Brain pericyte (primary cell): ENCODE results near the gene LRBA.

Experiments
- DNase-seq: peaks from one replicate; pipeline ENCODE4 v3.0.0-alpha.2; 2012; ENCODE audit warnings: low read depth, low spot score

LRBA gene

GRCh38 chr4:150323406-150324325, 691.4 kb downstream of the LRBA start:
- no peak for DNase-seq

- DNase-seq = no peak
Measured at GRCh38 chr4:150322646-150323045, 692.4 kb downstream of the LRBA start.

- DNase-seq = no peak
Measured at GRCh38 chr4:150321113-150321512, 694.0 kb downstream of the LRBA start.

GRCh38 chr4:150318971-150319370, 696.1 kb downstream of the LRBA start:
- DNase-seq = no peak

- no peak for DNase-seq
Measured at GRCh38 chr4:150318527-150318926, 696.6 kb downstream of the LRBA start.

GRCh38 chr4:150316332-150317205, 698.5 kb downstream of the LRBA start:
- DNase-seq = no peak

- no peak for DNase-seq
Measured at GRCh38 chr4:150315691-150316090, 699.4 kb downstream of the LRBA start.

GRCh38 chr4:150315175-150315574, 699.9 kb downstream of the LRBA start:
- DNase-seq = no peak

GRCh38 chr4:150314031-150314430, 701.1 kb downstream of the LRBA start:
- no peak for DNase-seq

- DNase-seq = no peak
Measured at GRCh38 chr4:150310159-150310895, 704.8 kb downstream of the LRBA start.

- DNase-seq = no peak
Measured at GRCh38 chr4:150308824-150309472, 706.1 kb downstream of the LRBA start.

GRCh38 chr4:150306719-150307118, 708.4 kb downstream of the LRBA start:
- DNase-seq = no peak

GRCh38 chr4:150305995-150306394, 709.1 kb downstream of the LRBA start:
- DNase-seq = no peak

GRCh38 chr4:150302553-150302952, 712.5 kb downstream of the LRBA start:
- DNase-seq = peak; percentile 68

- DNase-seq = no peak
Measured at GRCh38 chr4:150299816-150300215, 715.3 kb downstream of the LRBA start.

GRCh38 chr4:150297861-150298474, 717.1 kb downstream of the LRBA start:
- DNase-seq = peak; percentile 42

GRCh38 chr4:150289881-150290280, 725.2 kb downstream of the LRBA start:
- no peak for DNase-seq

GRCh38 chr4:150289198-150289597, 725.9 kb downstream of the LRBA start:
- DNase-seq = no peak

- no peak for DNase-seq
Measured at GRCh38 chr4:150286656-150287055, 728.4 kb downstream of the LRBA start.

- DNase-seq = peak; percentile 92
Measured at GRCh38 chr4:150283689-150284088, 731.4 kb downstream of the LRBA start.

GRCh38 chr4:150280975-150281374, 734.1 kb downstream of the LRBA start:
- no peak for DNase-seq
